Peyer's patch (tissue), 4 donors: ENCODE data around the gene LYRM9.
"Not testable (repeated sequence)": the region's sequence is repeated elsewhere in the genome, so short reads cannot be mapped to it uniquely, and the experiment has no call there.

Experiments
- CTCF ChIP-seq, 6 experiments: fragments of 450-650 bp in 4 of 6; fragments of 200-600 bp in 2 of 6; sonication (generic) in 1 of 6; IDR thresholded peaks; one replicate each; pipeline ENCODE4 v1.5.1; 2017 to 2019; ENCODE audit warnings: antibody characterized with exemption in 6 of 6, mild to moderate bottlenecking in 3 of 6, moderate library complexity in 1 of 6
- POLR2A ChIP-seq, 2 donors: fragments of 450-650 bp; IDR thresholded peaks; one replicate each; pipeline ENCODE4 v1.5.1; 2017; ENCODE audit warnings: antibody characterized with exemption in 2 of 2, mild to moderate bottlenecking in 2 of 2, moderate library complexity in 2 of 2

- TF ChIP-seq POLR2A, CTCF (IDR thresholded peaks at IDR 0.05): not testable (repeated sequence)
These were observed 52.8 kb downstream of the LYRM9 start for GRCh38 chr17:27840406-27840678.
